Measurements from ENCODE around the gene CAPZA2. TPM values are rescaled to one million over a fixed set of nuclear protein-coding genes. Genes with fewer than 3 reads are reported as not detected.

Gene CAPZA2
- polyA plus RNA-seq, 2 of the 4 experiments (the other 2 are of a cell fraction) = 151 to 213 TPM

DNA sequence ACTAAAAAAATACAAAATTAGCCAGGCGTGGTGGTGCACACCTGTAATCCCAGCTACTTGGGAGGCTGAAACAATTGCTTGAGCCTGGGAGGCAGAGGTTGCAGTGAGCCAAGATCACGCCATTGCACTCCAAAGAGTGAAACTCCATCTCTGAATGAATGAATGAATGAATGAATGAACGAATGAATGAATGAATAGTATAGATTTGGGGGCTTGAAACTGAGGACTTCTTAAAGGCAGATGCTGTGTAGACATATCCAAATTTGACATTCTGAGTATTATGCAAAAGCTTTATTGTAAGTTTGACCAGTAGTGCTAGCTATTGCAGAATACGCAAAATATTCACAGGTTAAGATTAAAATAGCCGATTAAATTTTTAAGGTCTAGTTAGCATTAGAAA is 60.2 kb downstream of the CAPZA2 start:
- ATAC-seq (no peak), FAIRE-seq (no peak), DNase-seq (ENCODE audit: low read depth in 1 of 2, low spot score in 1 of 2) (no peak)
- TF ChIP-seq CEBPB (IDR thresholded peaks at IDR 0.05) (no peak), ZFP36 (IDR thresholded peaks at IDR 0.05; ENCODE audit: borderline replicate concordance, partially characterized antibody) (no peak), RAD21 (conservative IDR thresholded peaks at IDR 0.05 in 1 of 2, IDR thresholded peaks at IDR 0.05 in 1 of 2) (no peak), GATA3 (IDR thresholded peaks at IDR 0.05; ENCODE audit: borderline replicate concordance) (no peak), MAFK (IDR thresholded peaks at IDR 0.05; ENCODE audit: partially characterized antibody) (no peak), MYC (IDR thresholded peaks at IDR 0.05; ENCODE audit: borderline replicate concordance, low read length) (no peak), PHF8 (IDR thresholded peaks at IDR 0.05; ENCODE audit: borderline replicate concordance, low read depth) (no peak), EHF (CRISPR knock-in tag; IDR thresholded peaks at IDR 0.05) (no peak), MAX (IDR thresholded peaks at IDR 0.05) (no peak), JUN (IDR thresholded peaks at IDR 0.05) (no peak), HOXB13 (CRISPR knock-in tag; IDR thresholded peaks at IDR 0.05; ENCODE audit: low read depth) (no peak), POLR2AphosphoS2 (conservative IDR thresholded peaks at IDR 0.05; ENCODE audit: low read length) (no peak), RFX5 (IDR thresholded peaks at IDR 0.05) (no peak)
- TF ChIP-seq, protein P1, sequence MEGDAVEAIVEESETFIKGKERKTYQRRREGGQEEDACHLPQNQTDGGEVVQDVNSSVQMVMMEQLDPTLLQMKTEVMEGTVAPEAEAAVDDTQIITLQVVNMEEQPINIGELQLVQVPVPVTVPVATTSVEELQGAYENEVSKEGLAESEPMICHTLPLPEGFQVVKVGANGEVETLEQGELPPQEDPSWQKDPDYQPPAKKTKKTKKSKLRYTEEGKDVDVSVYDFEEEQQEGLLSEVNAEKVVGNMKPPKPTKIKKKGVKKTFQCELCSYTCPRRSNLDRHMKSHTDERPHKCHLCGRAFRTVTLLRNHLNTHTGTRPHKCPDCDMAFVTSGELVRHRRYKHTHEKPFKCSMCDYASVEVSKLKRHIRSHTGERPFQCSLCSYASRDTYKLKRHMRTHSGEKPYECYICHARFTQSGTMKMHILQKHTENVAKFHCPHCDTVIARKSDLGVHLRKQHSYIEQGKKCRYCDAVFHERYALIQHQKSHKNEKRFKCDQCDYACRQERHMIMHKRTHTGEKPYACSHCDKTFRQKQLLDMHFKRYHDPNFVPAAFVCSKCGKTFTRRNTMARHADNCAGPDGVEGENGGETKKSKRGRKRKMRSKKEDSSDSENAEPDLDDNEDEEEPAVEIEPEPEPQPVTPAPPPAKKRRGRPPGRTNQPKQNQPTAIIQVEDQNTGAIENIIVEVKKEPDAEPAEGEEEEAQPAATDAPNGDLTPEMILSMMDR (IDR thresholded peaks at IDR 0.05) = no peak
- no peak overlapping the region for H3K27ac ChIP-seq
- POLR2A ChIA-PET = no interaction called here
- H3K4me1 ChIP-seq = no peaks in the 10 kb centered on the region
- H3K4me2 ChIP-seq = no peak overlapping the region
- no peak overlapping the region for H3K4me3 ChIP-seq
- CTCF ChIA-PET = no interaction called here
- H3K9me3 ChIP-seq = no peaks in the 10 kb centered on the region
- WGBS (ENCODE audit: missing lambda C conversion rate) = 72% methylated on average over 5 of the region's 5 CpGs

GRCh38 chr7:116924741-116925140 is 62.4 kb downstream of the CAPZA2 start:
- WGBS (ENCODE audit: missing lambda C conversion rate) = 75% methylated on average over 5 of the region's 5 CpGs
- Histone ChIP-seq H3K27ac (no peak overlapping the region), H3K9me3 (no peaks in the 10 kb centered on the region), H3K4me3 (no peak overlapping the region), H3K4me2 (no peak overlapping the region), H3K4me1 (no peaks in the 10 kb centered on the region)
- DNase-seq (ENCODE audit: low read depth in 1 of 2, low spot score in 1 of 2) (no peak), ATAC-seq (no peak), FAIRE-seq (no peak)
- POLR2A ChIA-PET = no interaction called here
- CTCF ChIA-PET = interaction anchor here (1.5 kb wide), 1 partner anchor 10 kb away, joined by 4 read pairs; no protein-coding TSS in a partner anchor
- TF ChIP-seq SMC3 (IDR thresholded peaks at IDR 0.05) = no peak

DNA sequence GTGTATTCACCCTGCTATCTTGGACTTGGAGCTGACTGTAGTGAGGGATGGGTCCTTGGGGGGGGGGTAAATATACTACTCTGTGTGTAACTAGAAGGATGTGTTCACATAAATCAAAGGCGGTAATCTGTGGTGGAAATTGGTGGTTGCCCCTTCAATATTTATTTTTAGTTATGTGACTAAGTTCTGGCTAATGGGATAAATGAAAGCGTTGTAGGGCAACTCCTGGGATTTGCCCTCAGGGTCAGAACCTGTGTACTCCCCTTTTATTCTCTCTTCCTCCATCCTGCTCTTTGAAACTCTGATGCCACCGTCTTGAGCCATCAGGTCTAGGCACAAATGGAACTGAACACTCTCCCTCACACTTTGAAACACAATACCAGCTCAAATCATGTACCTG is 66.6 kb downstream of the CAPZA2 start:
- FAIRE-seq = no peak
- ChIA-PET CTCF (interaction anchor here (0.9 to 4.4 kb wide), 11 partner anchors 8 to 457 kb away, joined by 3 to 47 read pairs (median 10); partner anchors contain the start of gene ST7), POLR2A (no interaction called here)
- Histone ChIP-seq H3K9me3 (no peaks in the 10 kb centered on the region), H3K27ac (no peak overlapping the region), H3K4me2 (no peak overlapping the region), H3K4me3 (no peak overlapping the region), H3K4me1 (peaks cover 5% of the 10 kb centered on the region; the same call in 1 of the 3 replicates)
- TF ChIP-seq HEYL (CRISPR knock-in tag; IDR thresholded peaks at IDR 0.05) (no peak), BCL3 (IDR thresholded peaks at IDR 0.05) (no peak), RAD21 (conservative IDR thresholded peaks at IDR 0.05 in 1 of 2, IDR thresholded peaks at IDR 0.05 in 1 of 2) (no peak), FOSB (CRISPR knock-in tag; IDR thresholded peaks at IDR 0.05) (no peak), ESRRA (IDR thresholded peaks at IDR 0.05; ENCODE audit: borderline replicate concordance, low read length) (no peak), MAFK (IDR thresholded peaks at IDR 0.05; ENCODE audit: partially characterized antibody) (no peak), ZNF302 (CRISPR knock-in tag; IDR thresholded peaks at IDR 0.05) (no peak), HOXB13 (CRISPR knock-in tag; IDR thresholded peaks at IDR 0.05; ENCODE audit: low read depth) (no peak), NPAS2 (CRISPR knock-in tag; IDR thresholded peaks at IDR 0.05; ENCODE audit: borderline replicate concordance) (no peak), ZSCAN20 (CRISPR knock-in tag; IDR thresholded peaks at IDR 0.05) (no peak), EHMT2 (IDR thresholded peaks at IDR 0.05; ENCODE audit: low read depth) (no peak), ZFP36 (IDR thresholded peaks at IDR 0.05; ENCODE audit: borderline replicate concordance, partially characterized antibody) (no peak)
- TF ChIP-seq, protein P2, sequence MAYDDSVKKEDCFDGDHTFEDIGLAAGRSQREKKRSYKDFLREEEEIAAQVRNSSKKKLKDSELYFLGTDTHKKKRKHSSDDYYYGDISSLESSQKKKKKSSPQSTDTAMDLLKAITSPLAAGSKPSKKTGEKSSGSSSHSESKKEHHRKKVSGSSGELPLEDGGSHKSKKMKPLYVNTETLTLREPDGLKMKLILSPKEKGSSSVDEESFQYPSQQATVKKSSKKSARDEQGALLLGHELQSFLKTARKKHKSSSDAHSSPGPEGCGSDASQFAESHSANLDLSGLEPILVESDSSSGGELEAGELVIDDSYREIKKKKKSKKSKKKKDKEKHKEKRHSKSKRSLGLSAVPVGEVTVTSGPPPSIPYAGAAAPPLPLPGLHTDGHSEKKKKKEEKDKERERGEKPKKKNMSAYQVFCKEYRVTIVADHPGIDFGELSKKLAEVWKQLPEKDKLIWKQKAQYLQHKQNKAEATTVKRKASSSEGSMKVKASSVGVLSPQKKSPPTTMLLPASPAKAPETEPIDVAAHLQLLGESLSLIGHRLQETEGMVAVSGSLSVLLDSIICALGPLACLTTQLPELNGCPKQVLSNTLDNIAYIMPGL (CRISPR knock-in tag; IDR thresholded peaks at IDR 0.05; ENCODE audit: borderline replicate concordance) = no peak
- 48% methylated on average over 3 of the region's 3 CpGs for WGBS (ENCODE audit: missing lambda C conversion rate)
- ATAC-seq = no peak
- DNase-seq (ENCODE audit: low read depth in 1 of 2, low spot score in 1 of 2) = no peak

Measured in A549 (cell line).